ENCODE results near the gene HHIPL1.

The HHIPL1 gene

GRCh38 chr14:99644723-99645544, at the start of gene HHIPL1:
HHIPL1 (plus strand) TSS chr14:99645129; CDS start chr14:99645208, 79 bp downstream.
- no peak for DNase-seq

- no peak for DNase-seq
Measured at GRCh38 chr14:99595524-99595923, 49.4 kb upstream of the HHIPL1 start.

GRCh38 chr14:99596071-99596627, 48.8 kb upstream of the HHIPL1 start:
- no peak for DNase-seq

GRCh38 chr14:99596772-99597171, 48.2 kb upstream of the HHIPL1 start:
- DNase-seq, result no peak

DNA sequence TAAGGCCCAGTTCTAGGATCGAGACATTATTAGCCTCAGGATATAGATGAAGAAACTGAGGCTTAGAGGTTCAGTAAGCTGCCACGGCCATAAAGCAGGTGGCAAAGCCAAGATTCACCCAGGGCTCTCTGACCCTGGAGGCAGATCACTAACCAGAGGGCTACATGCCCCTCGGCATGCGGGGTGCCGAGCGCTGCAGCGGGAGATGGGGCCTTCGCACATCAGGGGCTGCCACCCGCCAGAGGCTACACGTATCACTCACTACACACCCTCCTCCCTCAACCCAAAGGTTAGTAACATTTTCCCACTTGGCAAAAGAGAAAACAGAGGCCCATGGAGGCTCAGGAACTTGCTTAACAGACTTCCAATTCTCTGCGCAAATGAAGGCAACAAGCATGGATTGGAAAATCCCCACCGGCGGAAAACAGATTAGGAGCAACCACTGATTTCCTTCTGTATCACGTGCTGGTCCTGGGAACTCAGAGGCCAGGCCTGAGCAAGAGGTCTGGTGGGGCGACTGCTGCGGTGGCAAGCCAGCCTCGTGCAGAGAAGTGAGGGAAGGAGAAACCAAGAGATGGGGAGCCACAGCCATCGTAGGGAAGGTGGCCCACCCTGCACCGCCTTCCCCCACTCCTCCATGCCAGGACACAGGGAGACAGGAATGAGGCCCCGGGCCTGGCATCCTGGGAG, 46.9 kb upstream of the HHIPL1 start:
- DNase-seq, result no peak

DNA sequence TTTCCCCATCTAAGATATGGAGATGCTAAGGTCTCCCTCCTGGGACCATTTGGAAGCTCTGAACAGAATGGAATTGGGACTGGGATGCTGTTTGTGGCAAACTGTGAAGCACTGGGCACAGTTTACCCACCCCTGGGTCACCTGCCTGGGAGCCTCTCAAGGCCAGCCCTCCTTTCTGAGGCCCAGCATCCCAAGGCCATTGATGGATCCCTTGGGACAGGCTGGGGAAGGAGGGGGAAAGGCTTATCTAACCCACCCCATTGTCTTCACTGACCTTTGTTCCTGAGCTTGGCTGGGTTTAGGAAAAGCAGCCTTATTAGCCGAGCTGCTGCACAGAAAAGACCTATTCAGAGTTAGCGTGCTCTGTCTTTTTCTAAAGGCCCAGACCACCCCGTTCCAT, 46.2 kb upstream of the HHIPL1 start:
- DNase-seq, result no peak

DNA sequence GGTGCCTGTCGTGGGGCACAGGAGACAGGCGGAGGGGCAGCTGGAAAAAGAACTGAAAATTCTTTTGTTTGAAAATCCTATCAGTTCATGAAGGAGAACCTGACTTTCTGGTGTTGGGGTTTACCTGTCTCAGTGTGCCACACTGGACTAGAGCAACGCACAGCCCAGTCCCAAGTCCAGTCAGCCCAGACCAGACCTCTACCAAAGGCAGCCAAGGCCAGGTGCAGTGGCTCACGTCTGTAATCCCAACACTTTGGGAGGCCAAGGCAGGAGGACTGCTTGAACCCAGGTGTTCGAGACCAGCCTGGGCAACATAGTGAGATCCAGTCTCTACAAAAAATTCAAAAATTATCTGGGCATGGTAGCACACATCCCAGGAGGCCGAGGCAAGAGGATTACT, 45.5 kb upstream of the HHIPL1 start:
- DNase-seq, result no peak

- no peak for DNase-seq
Measured at GRCh38 chr14:99600232-99600888, 44.6 kb upstream of the HHIPL1 start.

DNA sequence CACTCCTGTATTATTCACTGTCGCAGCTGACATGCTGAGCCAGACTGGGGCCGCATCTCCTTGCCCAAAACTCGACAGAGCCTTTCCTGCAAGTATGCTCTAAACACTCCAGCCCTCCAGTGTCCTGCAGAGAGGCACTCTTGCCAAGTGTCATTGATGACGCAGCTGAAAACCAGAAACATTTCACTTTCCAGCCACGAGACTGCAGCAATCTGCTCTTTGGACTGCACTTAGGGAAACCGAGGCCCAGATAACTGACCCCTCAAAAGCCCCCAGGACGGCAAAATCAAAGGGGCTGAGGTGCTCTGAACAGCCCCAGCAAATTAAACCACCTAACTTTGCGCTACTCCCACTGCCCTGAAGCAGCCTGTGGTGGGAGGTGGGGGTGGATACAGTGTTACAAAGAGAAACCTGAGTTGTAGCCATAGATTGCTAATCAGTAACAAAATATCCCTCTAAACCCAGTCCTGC, 43.5 kb upstream of the HHIPL1 start:
- no peak for DNase-seq

DNA sequence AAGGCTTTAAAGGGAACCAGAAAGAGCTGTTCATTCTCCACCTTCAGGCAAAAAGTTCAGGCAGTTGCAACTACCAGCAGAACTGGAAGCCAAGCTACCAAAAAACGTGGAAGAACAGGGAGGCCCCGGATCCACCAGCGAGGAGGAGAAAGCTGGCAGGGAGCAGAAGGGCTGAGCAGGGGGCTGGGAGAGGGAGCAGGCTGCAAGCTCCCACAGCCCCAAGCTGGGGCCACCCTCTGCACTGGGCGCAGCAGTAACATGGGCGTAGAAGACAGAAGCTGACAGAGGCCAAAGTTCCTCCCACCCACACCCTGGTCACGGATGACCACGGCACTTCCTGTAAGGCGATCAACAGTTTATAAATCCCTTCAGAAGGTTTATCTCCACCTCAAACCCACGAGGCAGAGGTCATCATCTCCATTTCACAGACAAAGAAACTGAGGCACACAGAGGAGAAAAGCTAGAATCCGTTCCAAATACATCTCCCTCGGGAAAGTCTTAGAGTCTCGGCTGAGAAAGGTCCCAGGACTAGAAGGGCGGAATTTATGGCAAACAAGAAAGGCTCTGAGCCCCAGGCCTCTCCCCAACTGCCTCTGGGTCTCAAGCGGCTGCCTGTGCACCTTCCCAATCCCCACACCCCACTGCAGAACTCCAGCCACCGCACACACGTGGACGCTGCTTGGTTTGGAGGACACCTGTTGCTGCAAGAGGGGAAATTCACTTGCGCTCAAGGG, 42.7 kb upstream of the HHIPL1 start:
- DNase-seq, result no peak

DNA sequence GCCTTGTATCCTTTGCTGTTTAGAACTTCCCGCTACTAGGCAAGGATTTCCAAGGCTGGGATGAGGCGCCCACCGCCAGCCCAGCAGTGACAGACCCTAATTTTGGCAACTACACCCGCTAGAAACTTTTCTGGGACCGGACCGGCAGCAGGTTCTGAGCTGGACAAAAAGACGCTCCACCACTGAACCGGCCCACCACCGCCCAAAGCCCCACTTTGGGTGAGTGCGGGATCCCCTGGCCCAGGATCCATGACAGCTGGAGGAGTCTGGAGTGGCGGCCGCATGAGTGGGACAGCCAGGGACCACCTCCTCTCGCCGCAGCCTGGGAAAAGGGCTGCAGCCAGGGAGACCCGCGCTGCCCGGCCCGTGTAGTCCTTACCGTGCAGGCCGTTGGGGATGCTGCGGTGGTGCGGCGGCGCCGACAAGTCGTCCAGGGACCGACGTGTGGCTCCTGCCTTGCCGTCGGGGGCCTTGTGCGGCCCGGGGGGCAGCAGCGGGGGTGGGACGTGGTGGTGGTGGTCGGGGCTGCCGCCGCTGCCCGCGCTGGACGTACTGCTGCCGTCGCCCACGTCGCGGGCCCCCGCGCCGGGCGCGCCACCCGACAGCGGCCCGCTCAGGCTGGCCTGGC, 42.0 kb upstream of the HHIPL1 start:
- DNase-seq, result no peak

DNA sequence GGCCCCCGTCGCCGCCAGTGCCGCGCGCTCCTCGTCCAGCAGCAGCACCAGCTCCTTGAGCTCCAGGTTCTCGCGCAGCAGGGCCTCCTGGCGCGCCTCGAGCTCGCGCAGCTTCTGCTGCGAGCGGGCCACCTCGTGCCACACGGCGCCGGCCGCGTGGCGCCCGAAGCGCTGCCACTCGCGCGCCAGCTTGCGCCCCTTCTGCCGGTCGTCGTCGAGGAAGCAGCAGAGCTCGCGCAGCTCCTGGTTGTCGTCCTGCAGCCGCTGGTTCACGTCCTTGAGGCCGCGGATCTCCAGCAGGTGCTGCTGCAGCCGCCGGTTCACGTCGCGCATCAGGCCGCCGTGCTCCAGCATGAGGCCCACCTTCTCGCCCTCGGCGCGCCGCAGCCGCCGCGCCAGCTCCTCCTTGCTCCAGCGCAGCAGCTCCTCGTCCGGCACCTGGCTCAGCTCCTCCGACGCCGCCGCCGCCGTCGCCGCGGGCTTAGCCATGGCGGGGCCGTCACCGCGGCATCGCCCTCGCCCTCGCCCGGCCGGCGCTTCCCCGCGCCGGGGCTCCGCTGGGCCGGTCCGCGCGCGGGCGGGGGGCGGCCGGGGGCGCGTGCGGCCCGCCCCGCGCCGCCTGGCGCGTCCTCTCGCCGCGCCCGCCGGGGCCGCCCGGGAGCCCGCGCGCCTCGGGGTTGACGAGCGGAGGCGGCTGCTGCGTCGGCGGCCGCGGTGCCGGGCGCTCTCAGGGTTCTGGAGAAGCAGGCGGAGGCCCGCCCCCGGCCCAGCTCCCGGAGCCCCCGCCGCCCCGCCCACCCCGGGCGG, 41.3 kb upstream of the HHIPL1 start, which contains the start of gene CCDC85C:
Gene CCDC85C, minus strand, starts transcription at position 737 of the 807 bp plus-strand sequence. Its CDS starts 248 bp downstream, at position 489.
- peak; percentile 45 for DNase-seq

- peak; percentile 92 for DNase-seq
Measured at GRCh38 chr14:99604278-99604765, 40.6 kb upstream of the HHIPL1 start.

- peak; percentile 41 for DNase-seq
Measured at GRCh38 chr14:99604766-99605298, 40.1 kb upstream of the HHIPL1 start.

DNA sequence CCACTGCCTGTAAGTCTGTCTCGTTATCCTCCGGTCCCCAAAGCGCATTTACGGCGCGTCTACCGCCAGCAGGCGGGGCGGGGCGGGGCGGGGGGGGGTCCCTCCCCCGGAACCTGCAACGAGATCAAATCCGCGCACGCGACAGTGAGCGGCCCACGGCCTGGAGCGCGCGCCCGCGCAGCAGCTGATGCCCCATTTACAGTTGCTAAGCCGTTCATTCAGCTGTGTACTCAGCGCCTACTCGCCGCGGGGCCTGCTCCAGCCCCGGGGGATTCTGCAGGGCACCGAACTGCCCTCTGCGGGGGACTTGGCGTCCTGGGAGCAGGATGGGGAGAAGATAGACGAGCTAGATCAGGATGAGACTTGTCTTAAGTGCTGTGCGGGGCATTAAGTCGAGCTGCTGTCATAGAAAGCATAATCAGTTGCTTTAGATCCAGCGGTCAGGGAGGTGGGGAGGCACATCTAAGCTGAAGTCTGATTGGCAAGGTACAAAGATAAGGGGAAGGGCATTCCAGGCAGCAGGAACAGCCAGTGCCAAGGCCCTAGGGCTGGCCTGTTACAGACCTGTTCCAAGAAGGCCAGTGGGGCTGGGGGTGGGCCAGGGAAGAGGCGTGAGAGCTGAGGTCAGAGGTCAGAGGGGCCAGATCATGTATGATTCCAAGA, 39.5 kb upstream of the HHIPL1 start:
- DNase-seq, result peak; percentile 76

DNA sequence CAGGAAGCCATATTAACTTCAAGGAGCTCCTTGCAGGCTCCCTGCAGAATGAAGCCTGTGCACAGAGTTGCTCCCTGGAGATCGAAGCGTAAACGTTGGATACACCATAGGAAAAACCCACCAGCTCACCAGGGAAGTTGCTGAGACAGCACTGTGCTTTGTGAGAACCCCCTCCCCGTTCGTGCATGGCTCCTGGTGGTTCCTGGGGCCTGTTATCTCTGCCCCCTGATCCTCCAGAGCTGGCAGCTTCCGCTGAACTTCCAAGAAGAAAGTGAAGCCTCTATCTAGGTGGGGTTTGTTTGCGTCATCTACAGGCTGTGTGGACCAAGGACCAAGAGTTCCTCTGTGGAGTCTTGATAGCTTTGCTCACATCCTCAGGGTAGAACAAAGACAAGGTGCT, 38.6 kb upstream of the HHIPL1 start:
- DNase-seq, result no peak

GRCh38 chr14:99608591-99608990, 36.3 kb upstream of the HHIPL1 start:
- DNase-seq, result no peak

- DNase-seq, result peak; percentile 34
Measured at GRCh38 chr14:99609245-99610170, 35.4 kb upstream of the HHIPL1 start.

DNA sequence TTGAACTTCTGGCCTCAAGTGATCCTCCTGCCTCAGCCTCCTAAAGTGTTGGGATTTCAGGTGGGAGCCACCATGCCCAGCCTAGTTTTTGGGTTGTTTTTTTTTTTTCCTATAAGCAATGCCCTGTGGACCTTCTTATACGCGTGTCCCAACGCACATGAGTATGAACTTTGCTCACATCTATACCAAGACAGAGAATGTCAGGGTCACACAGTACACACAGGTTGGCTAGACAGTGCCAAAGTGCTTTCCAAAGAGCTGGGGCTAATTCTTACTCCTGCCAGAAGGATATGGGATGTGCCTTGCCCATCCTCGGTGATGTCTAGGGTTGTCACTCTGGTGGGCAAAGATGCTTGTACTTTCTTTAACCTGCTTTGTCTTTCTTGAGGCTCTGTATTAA, 33.3 kb upstream of the HHIPL1 start:
- no peak for DNase-seq
